ENCODE data around the gene IQCN.

Gene IQCN

DNA sequence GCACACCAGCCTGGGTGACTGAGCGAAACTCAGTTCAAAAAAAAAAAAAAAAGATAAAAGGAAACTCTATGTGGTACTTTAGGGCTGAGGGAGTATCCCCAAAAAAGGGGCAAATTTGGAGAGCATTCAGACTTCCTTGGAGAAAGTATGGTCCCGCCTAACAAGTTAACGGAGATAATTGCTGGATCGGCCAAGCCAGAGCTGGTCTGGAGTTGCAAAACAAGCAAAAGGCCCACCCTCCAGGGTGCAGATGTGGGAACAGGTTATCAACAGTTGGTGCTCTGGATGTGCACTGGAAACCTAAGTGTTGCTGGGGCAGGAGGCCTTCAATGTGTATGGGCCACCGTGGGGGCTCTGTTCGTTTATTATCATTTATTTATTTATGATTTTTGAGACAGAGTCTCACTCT, 2.8 kb downstream of the IQCN start:
- Histone ChIP-seq H3K9me3 (replicated peaks in 1 of 2; ENCODE audit: control insufficient read depth in 2 of 2, insufficient read depth in 1 of 2, low read depth in 1 of 2, low read length in 2 of 2) (no peaks in the 10 kb centered on the region), H3K9ac (ENCODE audit: low read depth, low read length, poor library complexity) (no peak overlapping the region), H4K91ac (ENCODE audit: low read depth, low read length, poor library complexity) (no peak overlapping the region), H3K4ac (ENCODE audit: low read length) (no peak overlapping the region), H3K4me1 (ENCODE audit: control insufficient read depth in 2 of 2, insufficient read depth in 1 of 2, low read depth in 1 of 2, low read length in 2 of 2) (no peaks in the 10 kb centered on the region), H4K8ac (ENCODE audit: low read depth, low read length) (no peak overlapping the region), H3K27ac (replicated peaks; ENCODE audit: low read length) (no peak overlapping the region), H2BK12ac (ENCODE audit: low read length) (no peak overlapping the region), H2BK15ac (ENCODE audit: low read length) (no peak overlapping the region), H3K14ac (ENCODE audit: low read length) (no peak overlapping the region), H2AFZ (ENCODE audit: low read length) (no peak overlapping the region), H3K18ac (ENCODE audit: low read length) (no peak overlapping the region), H2BK5ac (ENCODE audit: low read length) (no peak overlapping the region), H3K79me1 (ENCODE audit: low read depth, low read length) (peaks cover 11% of the 10 kb centered on the region), H3K23ac (ENCODE audit: low read depth, low read length, poor library complexity) (no peak overlapping the region), H3K4me3 (ENCODE audit: low read length in 2 of 2) (no peak overlapping the region), H2BK120ac (ENCODE audit: low read depth, low read length) (no peak overlapping the region), H3K27me3 (ENCODE audit: control insufficient read depth in 3 of 3, insufficient read depth in 3 of 3, low read depth in 1 of 3, low read length in 3 of 3) (no peaks in the 10 kb centered on the region), H2AK5ac (ENCODE audit: low read depth, low read length) (no peak overlapping the region), H3K4me2 (ENCODE audit: insufficient read depth, low read length, poor library complexity, severe bottlenecking) (no peak overlapping the region), H3K36me3 (replicated peaks in 1 of 2; ENCODE audit: control insufficient read depth in 2 of 2, insufficient read depth in 2 of 2, low read length in 2 of 2) (peaks cover 17 to 21% of the 10 kb centered on the region in 2 donors)
- WGBS, 2 donors (ENCODE audit: extremely low coverage in 2 of 2, insufficient read length in 2 of 2, insufficient replicate concordance in 1 of 2), result no CpG with 5 or more reads among the region's 6 CpGs
- no peak for DNase-seq (ENCODE audit: low spot score)

DNA sequence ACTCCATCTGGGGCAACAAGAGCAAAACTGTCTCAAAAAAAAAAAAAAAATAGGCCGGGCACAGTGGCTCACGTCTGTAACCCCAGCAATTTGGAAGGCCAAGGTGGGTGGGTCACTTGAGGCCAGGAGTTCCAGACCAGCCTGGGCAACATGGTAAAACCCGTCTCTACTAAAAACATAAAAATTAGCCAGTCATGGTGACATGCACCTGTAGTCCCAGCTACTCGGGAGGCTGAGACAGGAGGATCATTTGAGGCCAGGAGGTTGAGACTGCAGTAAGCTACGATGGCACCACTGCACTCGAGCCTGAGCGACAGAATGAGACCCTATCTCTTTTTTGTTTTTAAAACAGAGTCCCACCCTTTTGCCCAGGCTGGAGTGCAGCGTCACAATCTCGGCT, 3.9 kb downstream of the IQCN start:
- Histone ChIP-seq H3K14ac (ENCODE audit: low read length) (no peak overlapping the region), H2BK12ac (ENCODE audit: low read length) (no peak overlapping the region), H2BK120ac (ENCODE audit: low read depth, low read length) (no peak overlapping the region), H2AK5ac (ENCODE audit: low read depth, low read length) (no peak overlapping the region), H3K4ac (ENCODE audit: low read length) (no peak overlapping the region), H4K8ac (ENCODE audit: low read depth, low read length) (no peak overlapping the region), H2BK15ac (ENCODE audit: low read length) (no peak overlapping the region), H3K4me1 (ENCODE audit: control insufficient read depth in 2 of 2, insufficient read depth in 1 of 2, low read depth in 1 of 2, low read length in 2 of 2) (no peaks in the 10 kb centered on the region), H3K4me3 (ENCODE audit: low read length in 2 of 2) (no peak overlapping the region), H3K4me2 (ENCODE audit: insufficient read depth, low read length, poor library complexity, severe bottlenecking) (no peak overlapping the region), H2AFZ (ENCODE audit: low read length) (no peak overlapping the region), H3K9me3 (replicated peaks in 1 of 2; ENCODE audit: control insufficient read depth in 2 of 2, insufficient read depth in 1 of 2, low read depth in 1 of 2, low read length in 2 of 2) (no peaks in the 10 kb centered on the region), H3K9ac (ENCODE audit: low read depth, low read length, poor library complexity) (no peak overlapping the region), H3K27ac (replicated peaks; ENCODE audit: low read length) (no peak overlapping the region), H3K23ac (ENCODE audit: low read depth, low read length, poor library complexity) (no peak overlapping the region), H3K79me1 (ENCODE audit: low read depth, low read length) (peaks cover 8% of the 10 kb centered on the region), H3K18ac (ENCODE audit: low read length) (no peak overlapping the region), H4K91ac (ENCODE audit: low read depth, low read length, poor library complexity) (no peak overlapping the region), H3K27me3 (ENCODE audit: control insufficient read depth in 3 of 3, insufficient read depth in 3 of 3, low read depth in 1 of 3, low read length in 3 of 3) (no peaks in the 10 kb centered on the region), H2BK5ac (ENCODE audit: low read length) (no peak overlapping the region), H3K36me3 (replicated peaks in 1 of 2; ENCODE audit: control insufficient read depth in 2 of 2, insufficient read depth in 2 of 2, low read length in 2 of 2) (peaks cover 23 to 25% of the 10 kb centered on the region in 2 donors)
- WGBS, 2 donors (ENCODE audit: extremely low coverage in 2 of 2, insufficient read length in 2 of 2, insufficient replicate concordance in 1 of 2), result no CpG with 5 or more reads among the region's 9 CpGs
- no peak for DNase-seq (ENCODE audit: low spot score)

GRCh38 chr19:18269070-18269723, 5.1 kb downstream of the IQCN start:
- Histone ChIP-seq H2AFZ (ENCODE audit: low read length) (no peak overlapping the region), H3K23ac (ENCODE audit: low read depth, low read length, poor library complexity) (no peak overlapping the region), H3K4me3 (ENCODE audit: low read length in 2 of 2) (no peak overlapping the region), H2BK5ac (ENCODE audit: low read length) (no peak overlapping the region), H3K4ac (ENCODE audit: low read length) (no peak overlapping the region), H3K9ac (ENCODE audit: low read depth, low read length, poor library complexity) (no peak overlapping the region), H3K9me3 (replicated peaks in 1 of 2; ENCODE audit: control insufficient read depth in 2 of 2, insufficient read depth in 1 of 2, low read depth in 1 of 2, low read length in 2 of 2) (no peaks in the 10 kb centered on the region), H3K18ac (ENCODE audit: low read length) (no peak overlapping the region), H2BK12ac (ENCODE audit: low read length) (peak overlapping the region; percentile 41), H3K36me3 (replicated peaks in 1 of 2; ENCODE audit: control insufficient read depth in 2 of 2, insufficient read depth in 2 of 2, low read length in 2 of 2) (peaks cover 20 to 36% of the 10 kb centered on the region in 2 donors), H2AK5ac (ENCODE audit: low read depth, low read length) (no peak overlapping the region), H3K4me1 (ENCODE audit: control insufficient read depth in 2 of 2, insufficient read depth in 1 of 2, low read depth in 1 of 2, low read length in 2 of 2) (no peaks in the 10 kb centered on the region), H4K8ac (ENCODE audit: low read depth, low read length) (no peak overlapping the region), H2BK120ac (ENCODE audit: low read depth, low read length) (no peak overlapping the region), H3K79me1 (ENCODE audit: low read depth, low read length) (peaks cover 6% of the 10 kb centered on the region), H2BK15ac (ENCODE audit: low read length) (no peak overlapping the region), H3K4me2 (ENCODE audit: insufficient read depth, low read length, poor library complexity, severe bottlenecking) (no peak overlapping the region), H3K14ac (ENCODE audit: low read length) (no peak overlapping the region), H3K27me3 (ENCODE audit: control insufficient read depth in 3 of 3, insufficient read depth in 3 of 3, low read depth in 1 of 3, low read length in 3 of 3) (no peaks in the 10 kb centered on the region), H3K27ac (replicated peaks; ENCODE audit: low read length) (no peak overlapping the region), H4K91ac (ENCODE audit: low read depth, low read length, poor library complexity) (no peak overlapping the region)
- no CpG with 5 or more reads among the region's 2 CpGs for WGBS, 2 donors (ENCODE audit: extremely low coverage in 2 of 2, insufficient read length in 2 of 2, insufficient replicate concordance in 1 of 2)
- no peak for DNase-seq (ENCODE audit: low spot score)

DNA sequence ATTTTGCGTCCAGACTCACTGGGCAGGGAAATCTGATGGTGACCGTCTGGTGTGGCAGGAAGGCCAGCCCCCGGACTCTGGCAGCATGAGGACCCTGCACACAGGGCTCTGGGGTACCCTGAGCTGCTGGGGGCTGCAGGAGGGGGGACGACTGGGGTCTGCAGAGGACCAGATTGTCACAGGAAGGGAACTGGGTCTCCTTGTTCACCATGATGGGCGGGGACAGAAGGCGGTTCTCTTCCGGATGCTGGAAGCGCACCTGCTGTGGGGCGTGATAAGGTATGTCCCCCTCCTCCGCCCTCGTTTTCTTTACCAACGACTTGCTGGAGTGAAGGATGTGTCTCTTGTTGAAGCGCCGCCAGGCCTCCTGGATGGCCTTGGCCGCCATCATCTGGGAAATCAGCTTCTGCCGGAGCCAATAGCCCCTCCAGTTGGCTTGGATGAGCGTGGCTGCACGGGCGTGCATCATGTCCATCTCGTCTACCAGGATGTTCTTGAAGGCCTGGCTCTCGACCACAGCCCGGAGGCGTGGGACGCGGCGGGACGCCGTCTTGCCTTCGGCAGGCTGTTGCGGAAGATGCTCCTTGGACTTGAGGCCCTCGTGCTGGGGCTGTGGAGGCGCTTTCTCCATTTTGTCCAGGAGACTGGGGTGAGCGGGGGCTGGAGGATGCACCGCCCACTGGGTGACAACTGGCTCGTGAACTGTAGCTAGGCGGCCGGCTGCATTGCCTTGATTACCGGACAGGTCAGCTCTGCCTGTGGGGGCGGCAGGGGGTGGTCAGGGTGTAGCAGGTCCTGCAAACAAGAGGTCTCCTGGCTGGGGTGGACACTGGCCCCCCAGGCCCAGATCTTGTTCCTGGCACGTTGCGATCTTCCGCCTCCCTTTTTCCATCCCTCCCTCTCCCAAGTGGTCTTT, 7.2 kb downstream of the IQCN start:
- Histone ChIP-seq H3K36me3 (replicated peaks in 1 of 2; ENCODE audit: control insufficient read depth in 2 of 2, insufficient read depth in 2 of 2, low read length in 2 of 2) (peaks cover 20 to 38% of the 10 kb centered on the region in 2 donors), H2AK5ac (ENCODE audit: low read depth, low read length) (no peak overlapping the region), H3K4ac (ENCODE audit: low read length) (no peak overlapping the region), H2BK5ac (ENCODE audit: low read length) (no peak overlapping the region), H2AFZ (ENCODE audit: low read length) (no peak overlapping the region), H3K23ac (ENCODE audit: low read depth, low read length, poor library complexity) (peak overlapping the region; percentile 25), H3K79me1 (ENCODE audit: low read depth, low read length) (peaks cover 4% of the 10 kb centered on the region), H3K27ac (replicated peaks; ENCODE audit: low read length) (no peak overlapping the region), H3K4me3 (ENCODE audit: low read length in 2 of 2) (no peak overlapping the region), H3K4me1 (ENCODE audit: control insufficient read depth in 2 of 2, insufficient read depth in 1 of 2, low read depth in 1 of 2, low read length in 2 of 2) (peaks cover 0 to 3% of the 10 kb centered on the region in 2 donors), H2BK15ac (ENCODE audit: low read length) (no peak overlapping the region), H3K27me3 (ENCODE audit: control insufficient read depth in 3 of 3, insufficient read depth in 3 of 3, low read depth in 1 of 3, low read length in 3 of 3) (no peaks in the 10 kb centered on the region), H3K14ac (ENCODE audit: low read length) (no peak overlapping the region), H3K9ac (ENCODE audit: low read depth, low read length, poor library complexity) (no peak overlapping the region), H2BK120ac (ENCODE audit: low read depth, low read length) (no peak overlapping the region), H3K9me3 (replicated peaks in 1 of 2; ENCODE audit: control insufficient read depth in 2 of 2, insufficient read depth in 1 of 2, low read depth in 1 of 2, low read length in 2 of 2) (no peaks in the 10 kb centered on the region), H3K4me2 (ENCODE audit: insufficient read depth, low read length, poor library complexity, severe bottlenecking) (no peak overlapping the region), H4K8ac (ENCODE audit: low read depth, low read length) (no peak overlapping the region), H4K91ac (ENCODE audit: low read depth, low read length, poor library complexity) (no peak overlapping the region), H3K18ac (ENCODE audit: low read length) (no peak overlapping the region), H2BK12ac (ENCODE audit: low read length) (no peak overlapping the region)
- DNase-seq (ENCODE audit: low spot score), result no peak
- no CpG with 5 or more reads among the region's 42 CpGs for WGBS, 2 donors (ENCODE audit: extremely low coverage in 2 of 2, insufficient read length in 2 of 2, insufficient replicate concordance in 1 of 2)

Data from neuronal stem cell (in vitro differentiated cells).